Renal cortex interstitium (tissue), 11 donors: ENCODE data around the gene FOLR1. TPM values are rescaled to one million over a fixed set of nuclear protein-coding genes. Genes with fewer than 3 reads are reported as not detected.
"Not testable (repeated sequence)": the region's sequence is repeated elsewhere in the genome, so short reads cannot be mapped to it uniquely, and the experiment has no call there.

ENCODE experiments used
- DNase-seq, 11 donors: peaks; one replicate each; pipeline ENCODE4 v3.0.0-alpha.2; 2013; ENCODE audit warnings: low read depth in 9 of 11, low spot score in 4 of 11; ENCODE audit errors: extremely low read depth in 1 of 11
- polyA plus RNA-seq, 3 donors: library from polyadenylated mRNA; unstranded; fragments of 120-200 nt; gene quantifications; one replicate each; pipeline ENCODE4 v1.2.1, GENCODE V29; 2013; ENCODE audit not compliant: insufficient read length in 3 of 3

Gene FOLR1
- polyA plus RNA-seq, 3 donors, result 50.6 to 59.7 (median 51.1) TPM

DNA sequence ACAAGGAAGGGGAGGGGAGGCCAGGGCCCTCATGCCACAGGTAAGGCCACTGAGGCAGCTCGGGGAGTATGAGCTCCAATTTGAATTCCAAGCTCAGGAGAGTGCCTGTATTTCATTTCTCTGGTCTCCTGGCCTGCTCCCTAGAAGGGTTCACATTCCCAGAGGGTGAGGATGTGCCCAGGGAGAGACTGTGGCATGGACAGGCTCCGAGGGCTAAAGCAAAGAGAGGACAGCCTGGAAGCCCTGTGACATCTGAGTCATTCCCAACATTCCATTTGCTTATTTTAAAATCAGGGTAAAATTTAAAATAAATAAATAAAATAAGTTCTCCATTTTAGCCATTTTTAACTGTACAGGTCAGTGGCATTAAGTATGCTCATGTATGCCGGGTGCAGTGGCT, 18.6 kb upstream of the FOLR1 start:
- no peak for DNase-seq

DNA sequence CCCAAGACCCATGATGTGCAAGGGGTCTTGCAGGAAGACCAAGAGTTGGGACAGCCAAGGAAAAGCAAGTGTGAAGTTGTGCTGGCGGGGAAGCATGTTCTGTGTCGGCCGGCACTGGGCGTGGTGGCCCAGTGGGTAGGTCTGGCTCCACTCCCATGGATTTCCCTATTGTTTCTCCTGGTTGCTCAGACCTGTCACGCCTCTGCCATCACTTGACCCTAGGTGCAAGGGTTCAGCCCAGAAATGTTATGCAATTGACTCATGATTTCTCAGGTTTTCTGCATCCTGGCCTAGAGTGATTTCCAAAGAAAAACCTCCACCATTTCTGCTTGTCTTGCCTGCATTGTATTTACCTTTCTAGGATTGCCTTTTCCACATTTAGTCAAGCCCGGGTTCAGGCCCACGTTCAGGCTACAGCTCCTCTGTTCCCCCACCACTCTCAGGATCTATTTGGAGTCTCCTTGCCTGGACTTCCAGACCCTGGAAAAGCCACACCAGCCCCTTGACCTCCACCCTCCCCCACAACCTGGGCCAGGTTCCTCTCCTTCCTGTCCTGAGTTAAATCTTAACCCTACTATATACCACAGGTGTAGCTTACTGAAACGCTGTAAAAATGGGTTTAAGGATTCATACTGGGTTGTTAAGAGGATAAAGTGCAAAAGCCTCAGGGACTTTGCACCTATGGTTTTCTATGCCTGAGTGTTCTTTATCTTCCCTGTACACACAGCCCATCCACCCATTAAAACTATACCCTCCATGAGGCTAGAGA, 17.5 kb upstream of the FOLR1 start:
- no peak for DNase-seq

DNA sequence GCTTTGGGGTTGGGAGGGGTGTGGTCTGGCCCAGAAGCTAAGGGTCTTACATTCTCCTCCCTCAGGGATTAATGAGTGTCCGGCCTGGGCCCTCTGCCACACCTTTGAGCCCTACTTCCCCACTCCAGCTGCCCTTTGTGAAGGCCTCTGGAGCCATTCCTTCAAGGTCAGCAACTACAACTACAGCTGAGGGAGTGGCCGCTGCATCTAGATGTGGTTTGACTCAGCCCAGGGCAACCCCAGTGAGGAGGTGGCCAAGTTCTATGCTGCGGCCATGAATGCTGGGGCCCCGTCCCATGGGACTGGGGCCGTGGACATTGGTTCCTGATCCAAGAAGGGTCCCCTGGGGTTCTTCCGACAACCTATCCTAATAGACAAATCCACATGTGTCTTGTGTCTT, 14.3 kb upstream of the FOLR1 start:
- no peak for DNase-seq

DNA sequence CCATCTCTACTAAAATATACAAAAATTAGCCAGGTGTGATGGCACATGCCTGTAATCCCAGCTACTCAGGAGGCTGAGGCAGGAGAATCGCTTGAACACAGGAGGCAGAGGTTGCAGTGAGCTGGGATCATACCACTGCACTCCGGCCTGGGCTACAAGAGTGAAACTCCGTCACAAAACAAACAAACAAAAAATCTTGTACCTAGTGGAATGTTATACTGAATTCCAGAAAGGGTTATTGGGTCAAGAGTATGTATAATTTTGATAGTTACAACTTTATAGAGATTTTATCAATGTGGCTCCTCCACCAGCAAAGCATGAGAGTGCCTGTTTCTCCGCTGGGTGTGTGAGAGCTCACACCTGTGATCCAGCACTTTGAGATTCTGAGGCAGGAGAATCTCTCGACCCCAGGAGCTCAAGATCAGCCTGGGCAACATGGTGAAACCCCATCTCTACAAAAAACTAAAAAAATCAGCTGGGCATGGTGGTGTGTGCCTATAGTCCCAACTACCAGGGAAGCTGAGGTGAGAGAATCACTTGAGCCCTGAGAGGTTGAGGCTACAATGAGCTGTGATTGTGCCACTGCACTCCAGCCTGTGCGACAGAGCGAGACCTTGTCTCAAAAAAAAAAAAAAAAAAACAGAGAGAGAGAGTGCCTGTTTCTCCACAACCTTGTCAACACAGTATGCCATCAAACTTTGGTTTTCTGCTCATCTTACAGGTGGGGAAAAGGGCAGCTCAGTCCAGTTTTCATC, 12.7 kb upstream of the FOLR1 start:
- no peak for DNase-seq

DNA sequence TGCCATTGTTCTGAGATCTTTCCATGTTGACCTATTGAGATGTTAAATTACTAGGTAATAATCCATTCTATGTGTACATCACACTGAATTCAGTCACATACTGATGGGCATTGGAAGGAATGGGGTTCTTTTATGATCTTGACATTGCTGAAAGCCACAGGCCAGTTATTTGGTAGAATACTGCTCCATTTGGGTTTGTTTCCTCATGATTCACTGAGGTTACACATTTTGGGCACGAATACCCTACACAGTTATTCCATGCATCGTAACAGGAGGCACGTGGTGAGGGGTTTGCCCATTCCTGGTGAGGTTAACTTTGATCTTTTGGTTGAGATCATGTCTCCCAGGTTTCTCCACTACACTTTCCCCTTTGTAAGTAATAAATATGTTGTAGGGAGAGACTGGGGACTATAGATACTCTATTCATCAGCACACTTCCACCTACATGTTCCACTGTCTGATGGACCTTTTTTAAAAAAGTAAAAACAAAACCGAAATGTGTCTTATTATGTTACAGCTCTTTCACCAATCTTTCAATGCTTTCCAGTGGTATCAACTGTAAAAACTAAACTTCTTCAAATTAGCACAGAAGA, 12.0 kb upstream of the FOLR1 start:
- no peak for DNase-seq

DNA sequence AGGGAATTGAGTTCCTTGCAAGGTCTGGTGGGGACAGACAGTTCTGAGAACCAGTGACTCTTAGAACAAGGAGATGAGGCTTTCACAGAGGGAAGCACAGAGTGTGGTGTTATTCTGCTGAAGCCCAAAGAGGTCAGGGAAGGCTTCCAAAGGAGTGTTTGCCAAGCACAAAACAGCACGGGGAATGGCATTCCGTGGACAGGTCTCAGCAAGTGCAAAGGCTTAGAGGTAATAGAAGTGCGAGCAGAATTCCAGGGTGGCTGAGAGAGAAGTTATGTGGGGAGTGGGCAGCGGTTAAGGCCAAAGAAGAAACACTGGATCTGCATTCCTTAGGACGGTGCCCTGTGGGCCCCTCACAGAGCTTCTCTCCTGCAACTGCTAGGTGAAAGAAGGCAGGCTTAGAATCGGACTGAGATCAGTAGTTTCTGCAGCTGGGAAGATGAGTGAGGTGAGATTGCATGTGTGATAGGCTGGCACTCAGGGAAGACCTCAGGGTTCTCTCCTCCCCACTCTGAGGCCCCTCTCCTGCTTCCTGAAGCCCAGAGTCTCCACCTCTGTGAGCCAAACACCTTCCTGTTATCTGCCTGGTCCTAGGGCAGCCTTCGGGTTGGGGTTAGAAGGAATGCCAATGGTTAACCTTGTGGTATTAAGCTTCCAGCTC, 10.9 kb upstream of the FOLR1 start:
- DNase-seq, result not testable (repeated sequence)

DNA sequence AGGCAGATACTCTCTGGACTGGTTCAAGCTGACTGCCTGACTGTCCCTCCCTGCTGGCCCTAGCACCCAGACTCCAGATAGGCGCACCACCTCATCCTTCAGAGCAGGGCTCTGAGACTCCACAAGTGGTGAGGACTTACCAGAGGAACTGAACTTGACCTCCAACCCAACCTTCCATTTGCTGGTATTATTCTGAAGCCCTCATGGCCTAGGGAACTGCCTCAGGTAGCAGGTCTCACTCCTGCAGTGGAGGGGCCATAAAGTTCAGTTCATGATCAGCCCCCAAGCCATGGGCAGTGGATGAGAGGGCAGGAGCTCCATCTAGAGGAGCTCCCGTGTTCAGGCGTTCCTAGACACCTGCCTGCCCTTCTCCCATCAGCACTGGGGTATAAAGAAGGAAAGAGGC, 10.4 kb upstream of the FOLR1 start:
- not testable (repeated sequence) for DNase-seq

DNA sequence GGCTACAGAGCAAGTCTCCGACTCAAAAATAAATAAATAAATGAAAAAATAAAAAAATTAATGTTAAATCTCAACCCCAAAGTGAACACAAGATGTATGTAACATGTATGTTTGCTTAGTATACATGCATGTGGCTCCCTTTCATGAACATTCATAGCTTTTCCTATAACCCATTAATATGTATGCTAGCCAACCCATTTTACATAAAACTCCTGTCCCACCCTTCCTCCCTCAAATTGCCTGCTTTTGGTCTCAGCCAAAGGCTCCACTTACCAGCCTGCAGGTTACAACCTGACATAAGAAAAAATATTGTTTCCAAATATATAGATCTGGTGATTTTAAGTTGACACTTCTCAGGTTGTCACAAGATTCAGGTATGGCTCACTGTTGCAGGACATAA, 3.7 kb upstream of the FOLR1 start:
- DNase-seq, result no peak

DNA sequence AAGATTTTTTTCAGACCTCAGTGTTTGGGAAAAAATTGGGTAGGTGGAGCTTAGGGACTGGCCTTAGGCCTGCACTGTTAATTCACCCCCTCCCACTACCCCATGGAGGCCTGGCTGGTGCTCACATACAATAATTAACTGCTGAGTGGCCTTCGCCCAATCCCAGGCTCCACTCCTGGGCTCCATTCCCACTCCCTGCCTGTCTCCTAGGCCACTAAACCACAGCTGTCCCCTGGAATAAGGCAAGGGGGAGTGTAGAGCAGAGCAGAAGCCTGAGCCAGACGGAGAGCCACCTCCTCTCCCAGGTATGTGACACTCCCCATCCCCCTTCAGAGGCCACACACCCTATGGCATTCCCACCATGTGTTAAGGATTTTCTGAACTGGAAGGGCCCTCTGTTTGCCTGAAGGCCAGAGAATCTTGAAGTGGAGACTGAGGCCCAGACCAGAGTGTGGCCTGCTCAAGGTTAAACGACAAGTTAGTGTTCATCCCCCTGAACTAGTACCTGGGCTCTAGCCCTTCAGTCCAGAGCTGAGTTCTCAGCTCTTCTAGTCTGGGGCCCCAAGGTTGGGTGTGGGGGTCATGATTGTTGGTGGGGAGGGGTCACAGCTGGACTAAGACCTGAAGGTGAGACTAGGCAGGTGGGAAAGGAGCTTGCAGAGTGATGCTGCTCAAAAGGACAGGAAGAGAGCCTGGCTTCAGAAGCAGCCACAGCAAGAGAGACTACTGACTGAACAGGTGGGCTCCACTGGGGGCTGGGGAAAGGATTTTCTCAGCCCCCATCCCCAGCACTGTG, 2.3 kb upstream of the FOLR1 start:
- DNase-seq, result peak in 6 of 11 donors; percentile 36 to 70 (median 47)

DNA sequence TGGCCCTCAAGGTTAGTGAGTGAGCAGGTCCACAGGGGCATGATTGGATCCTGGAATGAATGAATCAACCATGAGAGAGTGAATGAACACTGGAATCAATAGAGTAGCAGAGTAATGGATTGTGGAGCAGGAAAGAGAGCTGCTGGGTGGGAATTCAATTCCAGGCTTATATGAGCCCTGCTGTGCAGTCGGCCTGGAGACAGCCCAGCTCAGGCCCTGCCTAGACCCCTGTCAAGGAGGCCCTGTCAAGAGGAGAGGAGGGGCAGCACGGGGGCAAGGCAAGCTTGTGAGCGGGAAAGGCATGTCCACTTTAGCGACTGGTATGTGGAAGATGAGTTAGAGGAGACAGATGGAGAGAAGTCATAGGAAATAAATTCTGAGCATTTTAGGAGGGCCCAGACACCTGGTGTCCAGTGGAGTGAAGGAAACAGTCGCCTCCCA, 1.3 kb upstream of the FOLR1 start:
- DNase-seq, result no peak

DNA sequence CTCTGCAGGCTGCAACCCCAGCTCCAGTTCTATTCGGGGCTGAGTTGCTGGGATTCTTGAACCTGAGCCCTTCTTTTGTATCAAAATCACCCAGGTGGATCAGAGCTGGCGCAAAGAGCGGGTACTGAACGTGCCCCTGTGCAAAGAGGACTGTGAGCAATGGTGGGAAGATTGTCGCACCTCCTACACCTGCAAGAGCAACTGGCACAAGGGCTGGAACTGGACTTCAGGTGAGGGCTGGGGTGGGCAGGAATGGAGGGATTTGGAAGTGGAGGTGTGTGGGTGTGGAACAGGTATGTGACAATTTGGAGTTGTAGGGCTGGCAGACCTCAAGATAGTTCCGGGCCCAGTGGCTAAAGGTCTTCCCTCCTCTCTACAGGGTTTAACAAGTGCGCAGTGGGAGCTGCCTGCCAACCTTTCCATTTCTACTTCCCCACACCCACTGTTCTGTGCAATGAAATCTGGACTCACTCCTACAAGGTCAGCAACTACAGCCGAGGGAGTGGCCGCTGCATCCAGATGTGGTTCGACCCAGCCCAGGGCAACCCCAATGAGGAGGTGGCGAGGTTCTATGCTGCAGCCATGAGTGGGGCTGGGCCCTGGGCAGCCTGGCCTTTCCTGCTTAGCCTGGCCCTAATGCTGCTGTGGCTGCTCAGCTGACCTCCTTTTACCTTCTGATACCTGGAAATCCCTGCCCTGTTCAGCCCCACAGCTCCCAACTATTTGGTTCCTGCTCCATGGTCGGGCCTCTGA, 3.8 kb downstream of the FOLR1 start:
- DNase-seq, result no peak

DNA sequence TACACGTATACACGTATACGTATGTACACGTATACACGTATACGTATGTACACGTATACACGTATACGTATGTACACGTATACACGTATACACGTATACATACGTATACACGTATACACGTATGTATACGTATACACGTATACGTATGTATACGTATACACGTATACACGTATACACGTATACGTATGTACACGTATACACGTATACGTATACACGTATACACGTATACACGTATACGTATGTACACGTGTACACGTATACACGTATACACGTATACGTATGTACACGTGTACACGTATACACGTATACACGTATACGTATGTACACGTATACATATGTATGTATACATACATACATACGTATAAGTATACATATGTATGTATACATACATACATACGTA, 9.5 kb downstream of the FOLR1 start:
- not testable (repeated sequence) for DNase-seq

DNA sequence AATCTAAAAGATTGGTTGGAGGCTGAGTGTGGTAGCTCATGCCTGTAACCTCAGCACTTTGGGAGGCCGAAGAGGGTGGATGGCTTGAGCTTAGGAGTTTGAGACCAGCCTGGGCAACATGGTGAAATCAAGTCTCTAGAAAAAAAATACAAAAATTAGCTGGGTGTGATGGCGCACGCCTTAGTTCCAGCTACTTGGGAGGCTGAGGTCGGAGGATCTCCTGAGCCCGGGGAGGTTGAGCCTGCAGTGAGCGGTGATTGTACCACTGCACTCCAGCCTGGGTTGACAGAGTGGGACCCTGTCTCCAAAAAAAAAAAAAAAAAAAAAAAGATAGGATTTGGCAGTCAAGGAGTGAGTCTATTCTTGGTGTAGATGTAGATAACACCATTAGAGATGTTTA, 10.6 kb downstream of the FOLR1 start:
- DNase-seq, result no peak

DNA sequence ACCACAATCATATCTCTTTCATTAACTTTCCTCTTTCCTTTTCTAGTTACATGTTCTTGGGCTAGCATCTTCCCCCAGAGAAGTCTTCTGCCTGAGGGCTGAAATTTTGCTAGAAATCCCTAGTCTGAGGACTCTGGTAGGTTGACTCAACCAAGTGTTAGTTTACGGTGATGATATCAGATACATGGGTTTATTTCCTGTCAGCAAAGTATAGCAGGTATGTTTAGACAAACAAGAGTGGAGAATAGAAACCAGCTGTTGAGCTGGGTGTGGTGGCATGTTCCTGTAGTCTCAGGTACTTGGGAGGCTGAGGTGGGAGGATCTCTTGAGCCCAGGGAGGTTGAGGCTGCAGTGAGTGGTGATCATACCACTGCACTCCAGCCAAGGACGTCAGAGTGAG, 11.2 kb downstream of the FOLR1 start:
- DNase-seq, result no peak

DNA sequence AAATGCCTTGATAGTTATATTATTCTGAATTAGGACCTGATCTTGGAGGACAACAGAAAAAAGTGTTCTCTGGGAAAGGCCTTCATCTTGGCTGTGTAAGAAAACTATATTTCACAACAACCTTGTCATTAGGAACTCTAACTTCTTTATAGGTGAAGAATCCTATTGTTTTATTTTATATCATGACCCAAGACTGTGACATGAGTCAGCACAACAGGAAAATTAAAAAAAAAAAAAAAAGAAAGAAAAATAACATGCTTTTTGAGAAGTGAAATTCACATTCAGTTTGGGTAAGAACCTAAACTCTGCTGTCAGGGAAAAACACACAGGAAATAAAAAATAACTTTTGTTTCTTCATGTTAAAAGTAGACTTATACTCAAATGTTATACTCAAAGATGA, 12.9 kb downstream of the FOLR1 start:
- no peak for DNase-seq

DNA sequence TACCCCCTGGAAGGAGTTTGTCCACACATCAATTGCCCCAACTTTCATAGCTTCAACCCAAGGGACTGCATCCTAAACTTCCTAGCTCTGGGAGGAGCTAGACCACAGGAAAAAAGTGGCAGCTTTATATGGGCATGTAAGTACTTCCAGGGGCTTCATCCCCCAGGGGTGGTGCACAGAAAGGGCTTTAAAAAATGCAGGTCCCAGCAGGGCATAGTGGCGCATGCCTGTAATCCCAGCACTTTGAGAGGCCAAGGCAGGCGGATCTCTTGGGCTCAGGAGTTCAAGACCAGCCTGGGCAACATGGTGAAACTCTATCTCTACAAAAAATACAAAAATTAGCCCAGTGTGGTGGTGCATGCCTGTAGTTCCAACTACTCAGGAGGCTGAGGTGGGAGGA, 14.9 kb downstream of the FOLR1 start:
- DNase-seq, result not testable (repeated sequence)

DNA sequence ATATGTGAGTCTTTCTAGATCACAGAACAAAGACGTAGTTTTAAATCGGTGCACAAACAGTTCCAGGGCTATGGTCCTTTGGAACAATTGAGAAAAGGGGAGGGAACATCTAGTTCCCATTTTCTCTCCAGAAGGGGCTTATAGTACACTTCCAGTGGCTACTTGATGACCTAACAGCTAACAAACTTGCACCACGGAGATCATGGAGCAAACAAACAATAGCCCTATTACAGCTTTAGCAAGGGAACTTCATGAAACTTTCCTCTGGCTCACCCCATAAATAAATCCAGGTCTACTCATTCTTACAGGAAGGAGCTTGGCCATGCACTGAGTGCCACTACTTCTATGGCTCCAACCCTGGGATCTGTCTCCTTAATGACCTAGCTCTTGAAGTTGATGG, 16.3 kb downstream of the FOLR1 start:
- DNase-seq, result no peak

DNA sequence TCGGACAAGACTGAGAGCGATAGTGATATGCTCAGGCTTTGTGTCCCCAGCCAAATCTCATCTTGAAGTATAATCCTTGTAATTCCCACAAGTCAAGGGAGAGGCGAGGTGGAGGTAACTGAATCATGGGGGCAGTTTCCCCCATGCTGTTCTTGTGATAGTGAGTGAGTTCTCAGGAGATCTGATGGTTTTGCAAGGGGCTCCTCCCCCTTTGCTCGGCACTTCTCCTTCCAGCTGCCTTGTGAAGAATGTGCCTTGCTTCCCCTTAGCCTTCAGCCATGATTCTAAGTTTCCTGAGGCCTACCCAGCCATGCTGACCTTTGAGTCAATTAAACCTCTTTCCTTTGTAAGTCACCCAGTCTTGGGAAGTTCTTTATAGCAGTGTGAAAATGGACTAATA, 17.2 kb downstream of the FOLR1 start:
- DNase-seq, result no peak
